GM19023 (cell line): Measurements from ENCODE around the gene PLBD2.

Experiments used
- ATAC-seq: cut with Tn5 transposase; IDR thresholded peaks from one replicate; pipeline ENCODE4 v1.9.1; 2021; ENCODE audit warnings: mild to moderate bottlenecking, moderate library complexity; ENCODE audit not compliant: unreplicated experiment

Gene PLBD2

GRCh38 chr12:113392988-113393579, 34.7 kb downstream of the PLBD2 start:
- no peak for ATAC-seq

GRCh38 chr12:113393749-113394148, 35.4 kb downstream of the PLBD2 start:
- ATAC-seq, result no peak

- ATAC-seq, result no peak
These were observed 36.7 kb downstream of the PLBD2 start for GRCh38 chr12:113395119-113395518.

- ATAC-seq, result no peak
These were observed 37.8 kb downstream of the PLBD2 start for GRCh38 chr12:113396200-113396599.

- ATAC-seq, result no peak
These were observed 38.6 kb downstream of the PLBD2 start for GRCh38 chr12:113396828-113397496.

- no peak for ATAC-seq
These were observed 39.3 kb downstream of the PLBD2 start for GRCh38 chr12:113397497-113398197.

GRCh38 chr12:113398346-113399290, 40.2 kb downstream of the PLBD2 start:
- ATAC-seq, result no peak

- no peak for ATAC-seq
These were observed 41.1 kb downstream of the PLBD2 start for GRCh38 chr12:113399490-113399889.

- no peak for ATAC-seq
These were observed 42.0 kb downstream of the PLBD2 start for GRCh38 chr12:113400362-113400761.

- no peak for ATAC-seq
These were observed 42.9 kb downstream of the PLBD2 start for GRCh38 chr12:113401066-113402000.

GRCh38 chr12:113402586-113403260, 44.3 kb downstream of the PLBD2 start:
- ATAC-seq, result no peak

- no peak for ATAC-seq
These were observed 45.3 kb downstream of the PLBD2 start, which contains the start of gene SDS for GRCh38 chr12:113403435-113404415. Gene SDS (minus strand): TSS chr12:113403887. CDS start chr12:113399708, 4,179 bp downstream.

- ATAC-seq, result no peak
These were observed 47.3 kb downstream of the PLBD2 start for GRCh38 chr12:113405694-113406093.

GRCh38 chr12:113407931-113408600, 49.7 kb downstream of the PLBD2 start:
- no peak for ATAC-seq

GRCh38 chr12:113408756-113409298, 50.4 kb downstream of the PLBD2 start:
- ATAC-seq, result no peak

- ATAC-seq, result no peak
These were observed 51.2 kb downstream of the PLBD2 start for GRCh38 chr12:113409462-113410124.

- ATAC-seq, result no peak
These were observed 55.1 kb downstream of the PLBD2 start for GRCh38 chr12:113413488-113413939.
